RPMI7951 (cell line): ENCODE results near the gene PDCD1. TPM values are rescaled to one million over a fixed set of nuclear protein-coding genes. Genes with fewer than 3 reads are reported as not detected.
A peak's percentile ranks its signal among the peaks of the same experiment; 100 is the strongest.

Experiments
- DNase-seq: peaks from one replicate; pipeline ENCODE4 v3.0.0-alpha.2; 2012; ENCODE audit warnings: low read depth
- total RNA-seq: library from RNA; depleted of rRNA; stranded (reverse); fragments of >200 nt; shearing (Covaris generic); gene quantifications from 2 replicates; pipeline ENCODE4 v1.2.3, GENCODE V29; 2014

Gene PDCD1
- total RNA-seq, 1 experiment from 2014 or later = not detected

DNA sequence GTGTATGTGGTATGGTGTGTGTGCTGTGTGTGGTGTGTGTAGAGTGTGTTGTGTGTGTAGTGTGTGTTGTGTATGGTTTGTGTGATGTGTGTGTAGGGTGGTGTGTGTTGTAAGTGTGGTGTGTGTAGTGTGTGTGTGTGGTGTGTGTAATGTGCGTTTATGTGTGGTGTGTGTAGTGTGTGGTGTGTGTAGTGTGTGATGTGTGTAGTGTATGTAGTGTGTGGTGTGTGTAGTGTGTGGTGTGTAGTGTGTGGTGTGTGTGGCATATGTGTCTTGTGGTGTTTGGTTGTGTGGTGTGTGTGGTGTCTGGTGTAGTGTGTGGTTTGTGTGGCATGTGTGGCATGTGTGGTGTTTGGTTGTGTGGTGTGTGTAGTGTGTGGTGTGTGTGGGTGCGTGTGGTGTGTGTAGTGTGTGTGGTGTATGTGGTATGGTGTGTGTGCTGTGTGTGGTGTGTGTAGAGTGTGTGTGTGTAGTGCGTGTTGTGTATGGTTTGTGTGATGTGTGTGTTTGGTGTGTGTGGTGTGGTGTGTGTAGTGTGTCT lies 6.8 kb upstream of the PDCD1 start:
- DNase-seq = no peak

- no peak for DNase-seq
Observed at GRCh38 chr2:241864850-241865213, 6.1 kb upstream of the PDCD1 start.

DNA sequence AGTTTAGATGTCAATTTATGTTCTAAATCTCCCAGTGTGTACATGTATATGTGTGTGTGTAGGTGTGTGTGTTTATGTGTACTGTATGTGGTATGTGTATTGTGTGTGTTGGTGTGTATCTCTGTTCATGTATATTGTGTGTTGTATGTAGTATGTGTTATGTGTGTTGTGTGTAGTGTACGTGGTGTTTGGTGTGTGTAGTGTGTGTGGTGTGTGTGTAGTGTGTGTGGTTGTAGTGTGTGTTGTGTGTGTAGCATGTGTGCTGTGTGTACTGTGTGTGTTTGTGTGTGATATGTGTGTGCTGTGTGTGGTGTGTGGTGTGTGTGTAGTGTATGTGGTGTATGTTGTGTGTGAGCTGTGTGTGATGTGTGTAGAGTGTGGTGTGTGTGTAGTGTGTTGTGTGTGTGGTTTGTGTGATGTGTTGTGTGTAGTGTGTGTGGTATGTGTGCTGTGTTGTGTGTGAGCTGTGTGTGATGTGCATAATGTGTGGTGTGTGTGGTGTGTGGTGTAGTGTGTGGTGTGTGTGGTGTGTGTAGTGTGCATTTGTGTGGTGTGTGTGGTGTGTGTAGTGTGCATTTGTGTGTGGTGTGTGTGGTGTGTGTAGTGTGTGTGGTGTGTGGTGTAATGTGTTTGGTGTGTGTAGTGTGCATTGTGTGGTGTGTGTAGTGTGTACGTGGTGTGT lies 5.6 kb upstream of the PDCD1 start:
- DNase-seq = no peak

DNA sequence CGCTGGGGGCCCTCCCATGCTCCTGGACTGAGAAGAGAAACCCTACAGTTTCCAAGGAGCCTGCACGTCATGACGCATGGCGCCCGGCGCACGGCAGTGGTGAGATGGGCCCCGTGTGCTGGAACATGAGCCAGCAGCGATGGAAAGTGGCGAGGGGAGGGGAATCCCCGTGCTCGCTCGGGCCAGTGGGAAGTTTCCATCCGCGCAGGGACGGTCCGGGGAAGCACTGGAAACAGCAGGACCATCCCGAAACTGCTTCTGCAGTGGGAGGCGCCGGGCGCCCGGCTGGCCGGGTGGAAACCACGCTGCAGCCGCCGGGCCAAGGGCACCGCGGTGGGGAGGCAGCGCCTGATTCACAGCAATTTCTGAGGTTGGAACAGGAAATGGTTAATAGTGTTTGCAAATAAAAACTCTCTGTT lies 4.9 kb upstream of the PDCD1 start:
- peak; percentile 79 for DNase-seq

DNA sequence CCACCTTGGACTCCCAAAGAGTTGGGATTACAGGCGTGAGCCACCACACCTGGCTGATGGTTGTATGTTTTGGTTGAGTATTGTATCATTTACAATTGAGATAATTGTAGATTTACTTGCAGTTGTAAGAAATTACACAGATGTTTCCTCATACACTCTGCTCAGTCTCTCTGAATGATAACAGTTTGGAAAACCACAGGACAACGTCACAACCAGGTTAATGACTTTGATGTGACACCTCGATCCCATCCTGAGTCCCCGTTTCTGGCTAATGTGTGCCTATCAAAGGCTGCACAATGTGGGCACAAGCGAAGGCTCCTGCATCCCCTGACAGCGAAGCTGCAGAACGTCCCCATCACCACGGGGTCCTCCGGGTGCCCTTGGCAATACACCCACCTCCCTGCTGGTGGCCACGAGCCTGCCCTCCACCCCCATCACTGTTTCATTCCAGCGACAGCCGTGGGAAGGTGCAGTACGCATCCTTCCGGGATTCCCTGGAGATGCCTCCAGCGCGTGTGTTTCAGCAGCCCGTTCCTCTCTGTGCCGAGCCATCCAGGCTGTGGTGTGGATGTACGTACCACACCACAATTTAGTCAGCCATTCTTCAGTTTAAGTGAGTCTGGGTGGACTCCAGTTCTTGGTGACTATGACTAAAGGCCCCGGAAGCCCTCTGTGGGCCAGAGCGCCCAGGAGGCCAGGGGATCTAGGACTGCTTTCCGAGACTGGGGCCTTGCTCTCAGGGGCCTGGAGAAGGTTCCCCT lies 4.3 kb upstream of the PDCD1 start:
- no peak for DNase-seq

GRCh38 chr2:241862093-241862492 lies 3.4 kb upstream of the PDCD1 start:
- no peak for DNase-seq

GRCh38 chr2:241861264-241861663 lies 2.6 kb upstream of the PDCD1 start:
- no peak for DNase-seq

DNA sequence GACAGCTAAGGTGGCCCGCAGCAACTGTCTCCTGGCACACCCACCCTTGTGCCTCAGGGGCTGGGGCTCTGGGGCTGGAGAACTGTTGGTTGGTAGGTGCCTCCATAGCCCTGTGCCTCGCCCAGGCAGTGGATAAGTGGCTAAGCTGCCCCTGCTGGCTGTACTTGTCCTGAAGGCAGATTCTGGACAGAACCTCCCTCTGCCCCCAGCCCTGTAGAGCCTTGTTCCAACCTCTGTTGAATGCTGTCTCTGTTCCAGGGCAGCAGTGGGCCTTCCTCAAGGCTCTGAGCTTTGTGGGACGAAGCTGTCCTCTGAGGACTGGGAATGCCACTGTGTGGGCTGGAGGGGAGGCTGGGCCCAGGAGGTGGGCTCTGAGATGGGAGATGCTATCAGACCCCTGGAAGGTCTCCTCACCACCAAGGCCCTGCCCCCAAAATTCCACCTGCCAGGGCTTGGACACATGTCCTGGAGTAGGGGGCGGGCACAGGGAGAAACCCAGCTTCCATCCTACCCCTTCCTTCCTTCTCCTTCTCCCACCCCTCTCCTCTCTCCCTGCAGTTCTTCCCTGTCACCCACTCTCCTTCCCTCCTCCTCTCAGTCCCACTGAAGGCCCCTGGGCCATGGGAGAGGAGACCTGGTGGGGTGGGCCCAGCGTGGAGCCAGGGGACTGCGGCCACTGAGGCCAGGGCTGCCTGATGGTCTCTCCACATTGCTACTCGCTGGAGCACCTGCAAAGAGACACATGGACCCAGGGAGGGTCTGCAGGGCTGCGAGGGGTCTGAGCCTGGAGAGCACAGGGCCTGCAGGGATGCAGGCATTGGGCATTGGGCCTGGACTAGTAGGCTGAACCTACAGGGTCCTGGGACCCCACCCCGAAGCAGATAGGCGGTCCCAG lies 1.7 kb upstream of the PDCD1 start:
- DNase-seq = no peak

DNA sequence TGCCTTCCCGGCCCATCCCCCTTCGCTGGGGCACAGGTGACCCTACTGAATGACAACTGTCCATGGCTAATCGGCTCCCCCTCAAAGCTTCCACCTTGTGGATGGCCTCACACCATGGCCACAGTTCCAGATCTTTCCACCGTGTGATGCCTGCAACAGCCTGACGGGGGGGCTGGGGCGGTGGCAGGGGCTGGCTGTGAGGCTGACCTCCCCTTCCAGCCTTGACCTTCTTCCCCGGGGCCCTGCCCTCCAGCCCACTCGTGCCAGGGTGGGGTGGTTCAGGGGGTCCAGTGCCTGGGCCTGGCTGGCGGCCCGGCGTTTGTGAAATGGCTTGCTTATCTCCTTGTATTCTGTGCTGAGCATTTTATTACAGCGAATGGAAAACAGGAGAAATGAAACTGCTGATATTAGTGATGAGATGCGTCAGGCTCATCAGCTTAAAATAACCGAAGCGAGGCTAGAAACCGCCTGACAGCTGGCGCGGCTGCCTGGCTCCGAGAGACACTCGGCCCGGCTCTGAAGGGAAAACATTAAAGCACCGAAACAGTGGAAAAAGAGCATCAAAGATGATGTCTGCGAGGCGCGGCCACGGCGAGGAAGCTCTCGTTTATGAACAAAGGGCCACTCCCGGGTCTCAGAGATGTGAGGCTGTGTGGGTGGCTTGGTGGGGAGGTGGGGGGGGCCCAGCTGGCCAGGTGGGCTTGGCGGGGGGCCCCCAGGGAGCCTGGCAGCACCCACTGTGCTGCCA lies 916 bp upstream of the PDCD1 start:
- DNase-seq = peak; percentile 38

DNA sequence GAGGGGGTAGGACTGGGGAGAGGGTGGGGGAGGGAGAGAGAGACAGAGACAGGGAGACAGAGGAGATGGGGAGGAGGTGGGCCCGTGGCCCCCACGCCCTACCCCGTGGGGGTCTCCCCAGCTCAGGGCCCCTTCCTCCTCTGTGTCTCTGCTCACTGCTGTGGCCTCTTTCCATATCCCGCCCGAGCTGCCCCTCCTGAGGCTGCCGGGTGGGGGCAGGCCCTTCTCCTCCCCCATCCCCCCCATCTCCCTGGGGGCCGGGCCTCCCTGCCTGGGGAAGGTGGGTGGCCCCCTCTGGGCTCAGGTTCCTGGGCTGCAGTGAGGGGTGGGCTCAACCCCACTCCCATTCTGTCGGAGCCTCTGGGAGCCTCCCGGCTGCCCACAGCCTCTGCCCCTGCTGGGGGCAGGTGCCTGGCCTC lies 332 bp upstream of the PDCD1 start:
- no peak for DNase-seq

- DNase-seq = no peak
Observed at GRCh38 chr2:241857572-241858121, 1.0 kb downstream of the PDCD1 start.

DNA sequence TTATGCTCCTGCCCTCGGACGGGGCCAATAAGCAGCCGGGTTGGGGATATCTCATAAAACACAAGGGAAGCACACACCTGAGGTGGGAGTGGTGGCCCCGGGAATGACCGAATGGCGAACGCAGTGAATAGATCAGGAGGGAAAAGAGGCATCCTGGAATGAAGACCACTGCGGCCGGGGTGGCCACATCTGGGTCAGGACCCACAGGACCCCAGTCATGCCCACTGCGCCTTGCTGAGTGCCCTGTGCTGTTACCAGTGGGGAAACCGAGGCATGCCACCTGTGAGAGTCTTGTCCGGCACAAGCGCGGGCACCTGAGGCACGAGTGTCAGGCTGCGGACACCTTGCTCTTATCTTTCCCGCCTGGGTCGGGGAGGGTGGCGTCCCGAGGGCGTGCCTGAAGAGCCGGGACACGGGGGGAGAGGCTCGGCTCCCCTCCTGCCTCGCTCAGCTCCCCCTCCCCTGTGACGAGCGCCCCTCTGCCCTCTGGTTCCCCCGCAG lies 1.6 kb downstream of the PDCD1 start:
- DNase-seq = no peak

DNA sequence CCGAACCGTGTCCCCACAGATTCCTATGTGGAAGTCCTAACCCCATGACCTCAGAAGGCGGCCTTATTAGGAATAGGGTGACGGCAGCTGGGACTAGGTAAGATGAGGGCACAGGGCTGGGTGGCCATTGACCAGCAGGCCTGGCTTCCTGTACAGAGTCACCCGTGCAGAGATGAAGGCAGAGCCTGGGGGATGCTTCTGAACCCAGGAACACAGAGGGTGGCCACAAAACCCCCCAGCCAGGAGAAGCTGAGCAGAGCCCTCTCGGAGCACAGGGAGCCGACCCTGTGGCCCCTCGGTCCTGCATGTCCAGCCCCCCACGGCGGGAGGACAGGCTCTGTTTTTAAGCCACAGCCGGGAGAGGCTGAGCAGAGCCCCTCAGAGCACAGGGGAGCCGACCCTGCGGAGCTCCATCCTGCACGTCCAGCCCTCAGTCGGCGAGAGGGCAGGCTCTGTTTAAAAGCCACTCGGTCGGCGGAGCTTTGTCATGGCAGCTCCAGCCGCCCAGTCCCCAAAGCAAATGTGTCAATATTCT lies 2.7 kb downstream of the PDCD1 start:
- no peak for DNase-seq

DNA sequence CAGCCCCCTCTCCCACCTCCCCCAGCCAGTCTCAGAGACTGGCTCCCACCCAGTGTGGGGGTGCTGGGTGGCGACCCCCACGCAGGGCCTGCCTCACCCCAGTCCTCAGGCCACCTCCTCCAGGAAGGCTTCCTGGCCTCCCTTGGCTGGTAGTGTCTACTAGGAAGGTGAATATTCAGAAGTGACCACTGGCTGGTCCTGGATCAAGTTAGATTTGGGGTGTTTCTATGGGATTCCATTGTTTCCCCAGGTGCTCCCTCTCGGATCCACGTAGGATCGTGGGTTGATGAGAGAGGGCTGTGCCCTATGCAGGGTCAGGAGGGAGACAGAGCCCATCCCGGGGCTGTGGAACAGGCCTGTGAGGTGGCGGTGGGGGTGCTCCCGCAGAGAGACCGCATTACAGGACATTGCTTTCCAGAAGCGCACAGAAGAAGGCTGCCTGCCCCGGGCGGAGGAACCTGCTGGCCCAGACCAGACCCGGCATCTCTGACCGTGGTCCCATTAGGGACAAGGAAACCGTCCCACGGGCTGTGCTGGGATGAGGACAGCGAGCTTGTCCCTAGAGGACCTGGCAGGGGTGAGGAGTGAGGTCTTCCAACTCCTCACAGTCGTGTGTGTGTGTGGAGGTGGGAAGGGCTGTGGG lies 3.3 kb downstream of the PDCD1 start:
- no peak for DNase-seq

GRCh38 chr2:241854342-241855244 lies 4.1 kb downstream of the PDCD1 start:
- DNase-seq = no peak

- peak; percentile 32 for DNase-seq
Observed at GRCh38 chr2:241853651-241854341, 4.9 kb downstream of the PDCD1 start.

- DNase-seq = no peak
Observed at GRCh38 chr2:241852981-241853631, 5.6 kb downstream of the PDCD1 start.
